GM19328 (cell line): ENCODE results near the gene PALB2.

ENCODE experiments used
- ATAC-seq: cut with Tn5 transposase; IDR thresholded peaks from one replicate; pipeline ENCODE4 v1.9.1; 2021; ENCODE audit warnings: mild to moderate bottlenecking, moderate library complexity; ENCODE audit not compliant: unreplicated experiment

PALB2 gene

DNA sequence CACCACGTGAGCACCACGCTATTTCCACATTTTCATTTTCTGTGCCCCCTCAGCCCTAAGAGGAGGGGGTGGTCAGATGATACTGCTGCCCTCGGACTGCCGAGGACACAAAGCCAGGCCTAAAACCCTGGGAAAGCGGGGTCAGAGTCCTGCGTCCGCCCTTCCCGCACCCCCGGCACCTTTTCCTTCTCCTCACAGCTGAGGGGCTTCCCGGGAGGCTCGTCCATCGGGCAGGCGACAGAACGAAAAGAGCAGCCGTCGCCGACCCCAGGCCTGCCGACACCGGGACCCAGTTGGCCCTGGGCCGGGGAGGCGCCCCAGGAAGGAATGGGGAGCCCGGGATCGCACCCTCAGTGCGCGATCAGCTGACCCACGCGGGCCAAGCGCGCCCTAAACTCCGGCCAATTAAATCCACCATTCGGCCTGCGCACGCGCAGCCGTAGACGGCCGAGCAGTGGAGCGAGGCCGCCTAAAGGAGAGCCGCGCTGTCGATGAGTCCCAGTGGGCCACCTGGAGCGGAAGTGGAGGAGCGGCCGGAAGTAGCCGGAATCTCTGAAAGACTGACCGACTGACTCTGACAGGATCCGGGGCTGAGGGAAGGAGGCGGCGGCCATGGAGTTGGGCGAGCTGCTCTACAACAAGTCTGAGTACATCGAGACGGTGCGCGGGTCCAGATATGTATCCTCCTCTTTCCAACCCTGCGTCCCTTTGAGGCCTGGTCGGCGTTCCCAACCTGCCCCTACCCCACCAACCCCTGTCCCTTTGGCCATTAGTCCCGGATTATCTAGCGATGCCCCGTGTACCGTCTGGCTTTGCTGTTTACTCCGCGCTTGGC is at the start of gene PALB2, which contains the start of gene DCTN5:
Gene PALB2, minus strand, starts transcription at position 380 of the 835 bp plus-strand sequence. Its CDS starts 153 bp downstream, at position 227.
Gene DCTN5, plus strand, starts transcription at position 536 of the 835 bp plus-strand sequence. Its CDS starts 77 bp downstream, at position 613.
- peak; percentile 99 for ATAC-seq

DNA sequence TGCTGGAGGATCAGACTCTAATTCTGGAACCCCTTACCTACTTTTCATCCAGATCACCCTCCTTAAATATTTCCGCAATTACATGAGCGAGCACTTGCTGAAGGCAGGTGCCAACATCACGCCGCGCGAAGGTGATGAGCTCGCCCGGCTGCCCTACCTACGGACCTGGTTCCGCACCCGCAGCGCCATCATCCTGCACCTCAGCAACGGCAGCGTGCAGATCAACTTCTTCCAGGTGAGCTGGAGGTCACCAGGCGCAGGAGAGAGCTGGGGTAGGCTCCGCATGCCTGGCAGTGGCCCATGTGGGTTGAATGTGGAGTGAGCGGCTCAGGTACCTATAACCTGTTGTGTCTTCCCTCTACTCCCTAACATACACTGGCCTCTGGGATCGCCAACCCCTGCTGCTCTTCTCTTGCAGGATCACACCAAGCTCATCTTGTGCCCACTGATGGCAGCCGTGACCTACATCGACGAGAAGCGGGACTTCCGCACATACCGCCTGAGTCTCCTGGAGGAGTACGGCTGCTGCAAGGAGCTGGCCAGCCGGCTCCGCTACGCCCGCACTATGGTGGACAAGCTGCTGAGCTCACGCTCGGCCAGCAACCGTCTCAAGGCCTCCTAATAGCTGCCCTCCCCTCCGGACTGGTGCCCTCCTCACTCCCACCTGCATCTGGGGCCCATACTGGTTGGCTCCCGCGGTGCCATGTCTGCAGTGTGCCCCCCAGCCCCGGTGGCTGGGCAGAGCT is 48.5 kb upstream of the PALB2 start:
- ATAC-seq: no peak

DNA sequence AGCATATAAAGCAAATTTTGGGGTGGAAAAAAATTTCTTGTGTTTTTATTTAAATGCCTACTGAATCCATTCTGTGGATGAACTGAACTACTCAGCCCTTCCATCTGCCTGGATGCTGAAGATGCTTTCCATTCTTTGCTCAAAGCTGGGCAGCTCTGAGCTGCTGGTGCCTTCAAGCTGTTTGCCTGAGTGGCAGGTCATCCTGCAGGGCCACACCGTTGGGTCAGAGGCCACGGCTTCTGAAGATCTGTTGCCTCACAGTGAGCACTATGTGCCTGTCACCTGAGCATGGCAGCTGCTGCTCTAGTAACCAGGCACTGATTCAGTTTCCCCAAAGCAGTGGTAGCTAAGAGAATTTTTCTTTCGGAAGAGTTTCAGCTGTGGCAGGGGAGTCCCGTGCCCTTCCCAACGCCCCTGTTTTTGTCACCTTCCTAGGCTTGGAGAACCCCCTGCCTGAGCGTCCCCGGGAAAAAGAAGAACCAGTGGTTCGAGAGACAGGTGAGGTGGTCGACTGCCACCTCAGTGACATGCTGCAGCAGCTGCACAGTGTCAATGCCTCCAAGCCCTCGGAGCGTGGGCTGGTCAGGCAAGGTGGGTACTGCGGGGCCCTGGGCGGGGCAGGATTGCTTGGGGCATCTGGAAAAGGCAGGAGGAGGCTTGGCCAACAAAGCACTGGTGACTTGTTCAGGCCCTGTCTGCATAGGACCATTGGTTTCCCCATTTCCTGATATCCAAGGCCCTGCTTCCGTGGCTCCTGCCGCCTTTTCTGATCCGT is 46.1 kb upstream of the PALB2 start:
- no peak for ATAC-seq

DNA sequence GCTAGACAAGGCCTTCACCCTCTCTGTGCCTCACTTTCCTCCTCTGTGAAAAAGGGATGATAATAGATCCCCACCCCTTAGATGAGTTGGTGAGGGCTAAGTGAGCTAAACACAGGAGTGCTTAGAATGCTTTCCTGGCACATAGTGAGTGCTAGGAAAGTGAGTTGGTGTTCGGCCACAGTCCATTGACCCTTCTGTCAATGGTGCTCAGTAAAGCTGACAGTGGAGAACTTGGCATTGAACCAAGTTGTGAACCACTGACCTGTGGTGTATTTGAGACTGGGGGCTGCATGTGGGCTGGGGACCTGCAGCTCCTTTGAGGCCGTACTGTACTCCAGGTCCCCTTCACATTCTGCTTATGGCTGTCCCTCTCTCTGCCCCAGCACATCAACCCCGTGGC is 42.4 kb upstream of the PALB2 start:
- ATAC-seq: no peak

DNA sequence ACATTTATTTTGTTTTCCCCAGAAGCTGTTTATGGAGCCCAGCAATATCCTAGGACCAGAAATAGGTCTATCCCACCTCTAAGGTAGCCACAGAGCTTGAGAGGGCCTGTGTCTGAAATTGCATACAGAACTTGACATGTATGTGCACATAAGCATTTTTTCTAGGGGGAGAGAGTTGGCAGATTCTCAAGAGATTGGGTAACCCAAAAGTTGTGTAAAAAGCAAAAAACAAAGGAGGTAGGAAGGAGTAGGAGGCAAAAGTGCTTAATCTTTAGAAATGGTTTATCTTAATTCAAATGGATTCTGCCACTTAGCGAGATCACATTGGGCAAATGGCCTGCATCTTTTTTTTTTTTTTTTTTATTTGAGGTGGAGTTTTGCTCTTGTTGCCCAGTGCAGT is 41.1 kb upstream of the PALB2 start:
- no peak for ATAC-seq

DNA sequence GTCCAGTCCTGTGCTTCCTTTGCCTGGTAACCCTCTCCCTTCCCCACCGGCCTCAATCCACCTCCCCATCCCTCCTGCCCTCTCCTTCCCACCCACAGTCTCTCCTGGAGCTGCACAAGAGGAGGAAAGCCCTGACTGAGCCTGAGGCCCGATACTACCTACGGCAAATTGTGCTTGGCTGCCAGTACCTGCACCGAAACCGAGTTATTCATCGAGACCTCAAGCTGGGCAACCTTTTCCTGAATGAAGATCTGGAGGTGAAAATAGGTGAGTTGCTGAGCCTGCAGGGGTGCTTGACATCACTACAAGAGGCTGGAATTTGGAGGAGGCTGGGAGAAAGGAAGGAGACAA is 38.9 kb upstream of the PALB2 start:
- ATAC-seq: no peak

DNA sequence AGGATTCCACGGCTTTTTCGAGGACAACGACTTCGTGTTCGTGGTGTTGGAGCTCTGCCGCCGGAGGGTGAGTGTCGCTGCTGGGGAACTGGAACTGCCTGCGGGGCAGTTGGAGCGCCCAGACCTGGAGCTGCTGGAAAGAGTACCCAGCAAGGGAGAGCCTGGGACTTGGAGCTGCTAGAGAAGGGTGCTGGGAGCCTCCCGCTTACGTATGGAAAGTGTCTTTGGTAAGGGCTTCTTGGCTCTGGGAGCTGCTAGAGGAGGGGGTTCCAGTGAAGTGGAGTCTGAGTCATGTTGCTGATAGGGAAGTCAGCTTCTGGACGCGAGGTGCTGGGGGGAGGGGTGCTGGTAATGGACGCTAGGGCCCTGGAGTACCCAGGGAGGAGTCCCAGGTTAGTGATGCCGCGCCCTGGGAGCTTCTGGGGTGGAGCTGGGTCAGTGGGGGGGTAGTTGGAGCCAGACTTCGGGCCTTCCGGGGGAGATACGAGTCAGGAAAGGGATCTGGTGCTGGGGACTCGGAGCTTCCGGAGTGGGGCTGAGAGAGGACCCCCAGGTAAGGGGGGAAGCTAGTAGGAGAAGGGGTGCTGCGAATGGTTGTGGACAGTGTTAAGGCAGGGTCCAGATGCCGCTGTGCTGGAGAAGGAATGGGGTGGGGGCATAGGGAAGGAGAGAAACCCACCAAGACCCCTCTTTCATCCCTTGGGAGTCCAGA is 38.3 kb upstream of the PALB2 start:
- ATAC-seq: no peak

DNA sequence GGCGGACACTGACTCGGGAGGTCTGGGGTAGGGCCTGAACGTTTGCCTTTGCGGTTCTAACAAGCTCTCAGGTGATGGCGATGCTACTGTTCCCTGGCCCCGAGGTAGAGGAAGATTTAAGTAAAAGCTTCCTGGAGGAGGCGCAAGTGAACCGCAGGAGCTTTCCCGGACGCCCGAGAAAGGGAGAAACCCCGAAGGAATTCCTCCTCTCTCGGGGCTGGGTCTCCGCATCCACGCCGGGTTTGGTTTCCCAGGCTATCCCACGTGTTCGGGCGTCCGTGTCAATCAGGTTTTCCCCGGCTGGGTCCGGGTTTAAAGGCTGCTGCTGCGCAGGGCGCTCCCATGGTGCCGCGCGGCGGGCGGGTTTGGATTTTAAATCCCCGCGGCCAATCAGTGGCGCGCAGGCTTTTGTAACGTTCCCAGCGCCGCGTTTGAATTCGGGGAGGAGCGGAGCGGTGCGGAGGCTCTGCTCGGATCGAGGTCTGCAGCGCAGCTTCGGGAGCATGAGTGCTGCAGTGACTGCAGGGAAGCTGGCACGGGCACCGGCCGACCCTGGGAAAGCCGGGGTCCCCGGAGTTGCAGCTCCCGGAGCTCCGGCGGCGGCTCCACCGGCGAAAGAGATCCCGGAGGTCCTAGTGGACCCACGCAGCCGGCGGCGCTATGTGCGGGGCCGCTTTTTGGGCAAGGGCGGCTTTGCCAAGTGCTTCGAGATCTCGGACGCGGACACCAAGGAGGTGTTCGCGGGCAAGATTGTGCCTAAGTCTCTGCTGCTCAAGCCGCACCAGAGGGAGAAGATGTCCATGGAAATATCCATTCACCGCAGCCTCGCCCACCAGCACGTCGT is 37.5 kb upstream of the PALB2 start, which contains the start of gene PLK1:
Gene PLK1, plus strand, starts transcription at position 460 of the 844 bp plus-strand sequence. Its CDS starts 44 bp downstream, at position 504.
- ATAC-seq: no peak

DNA sequence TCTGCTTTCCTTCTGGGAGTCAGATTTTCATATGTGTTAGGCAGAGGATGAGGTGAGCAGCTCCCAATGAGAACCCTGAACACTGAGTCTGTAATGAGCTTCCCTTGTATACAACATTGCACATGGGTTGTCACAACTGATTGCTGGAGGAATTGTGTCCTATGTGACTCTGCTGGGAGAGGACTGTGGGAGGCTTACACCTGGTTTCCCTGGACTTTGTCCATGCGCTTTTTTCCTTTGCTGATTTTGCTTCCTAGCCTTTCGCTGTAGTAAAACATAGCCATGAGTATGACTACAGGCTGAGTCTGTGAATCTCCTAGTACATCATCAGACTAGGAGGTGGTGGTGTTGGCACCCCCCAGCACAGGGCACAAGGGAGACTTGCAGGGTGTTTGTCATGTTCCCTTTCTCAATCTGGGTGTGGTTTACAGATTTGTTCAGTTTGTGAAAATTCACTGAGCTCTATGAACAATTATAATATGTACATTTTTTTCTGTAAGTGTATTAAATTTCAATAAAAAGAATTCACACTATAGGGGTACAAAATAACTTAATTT is 35.9 kb upstream of the PALB2 start:
- no peak for ATAC-seq

DNA sequence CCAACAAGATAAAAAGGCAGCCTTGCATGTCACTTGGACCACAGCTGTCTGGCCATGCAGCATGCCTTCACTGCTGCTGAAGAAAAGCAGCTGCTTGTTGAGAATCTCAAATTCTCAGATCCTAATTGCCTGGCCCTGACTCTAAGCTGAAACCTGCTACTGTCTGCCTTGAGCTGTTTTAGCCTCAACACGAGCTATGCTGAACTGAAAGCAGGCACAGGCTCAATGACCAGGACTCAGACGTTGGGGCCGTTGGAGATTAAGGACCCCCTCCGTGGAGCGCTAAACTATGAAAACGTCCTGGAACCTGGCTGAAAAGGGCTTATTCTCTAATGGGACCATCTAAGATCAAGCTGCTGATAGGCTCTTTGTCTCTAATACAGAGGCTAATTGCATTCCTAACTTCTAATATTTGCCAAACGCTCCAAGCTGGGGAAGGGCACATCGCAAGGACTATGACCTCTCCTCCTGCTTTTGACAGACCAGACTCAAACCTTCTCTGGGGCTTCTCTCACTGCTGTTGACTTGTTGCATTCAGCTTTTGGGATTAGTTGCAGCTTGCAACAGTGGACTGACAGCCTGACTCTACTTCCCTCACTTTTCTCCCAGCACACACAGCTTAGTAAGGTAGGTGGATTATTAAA is 33.0 kb upstream of the PALB2 start:
- ATAC-seq: no peak

DNA sequence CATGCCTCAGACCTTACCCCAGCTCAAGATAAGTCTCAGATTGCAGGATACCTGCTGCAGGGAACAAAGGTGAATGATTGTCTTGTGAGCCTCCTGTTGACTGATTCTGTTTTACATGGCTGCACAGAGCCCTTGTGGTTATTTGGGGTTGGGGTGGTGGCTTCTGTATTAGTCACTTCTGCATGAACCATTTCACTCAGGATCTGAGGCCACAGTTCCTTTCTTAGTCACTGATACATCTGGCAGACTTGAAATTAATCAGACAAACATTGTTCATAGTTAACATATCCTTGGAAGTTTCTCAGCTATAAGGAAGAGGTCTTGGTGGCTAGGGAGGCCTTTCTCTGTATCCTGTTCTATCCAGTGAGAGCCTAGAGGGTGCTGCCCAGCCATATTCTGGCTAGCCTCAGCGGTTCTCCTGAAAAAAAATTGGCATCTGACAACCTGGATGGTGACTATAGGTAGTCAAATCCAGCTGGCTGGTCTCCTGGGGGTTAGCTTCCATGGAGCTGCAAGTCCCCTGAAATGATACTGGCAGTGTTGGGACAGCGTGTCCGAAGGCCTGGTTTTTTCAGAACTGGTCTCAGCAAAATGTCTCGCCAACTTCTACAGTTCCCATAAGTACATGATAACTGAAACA is 29.1 kb upstream of the PALB2 start:
- ATAC-seq: peak; percentile 87

DNA sequence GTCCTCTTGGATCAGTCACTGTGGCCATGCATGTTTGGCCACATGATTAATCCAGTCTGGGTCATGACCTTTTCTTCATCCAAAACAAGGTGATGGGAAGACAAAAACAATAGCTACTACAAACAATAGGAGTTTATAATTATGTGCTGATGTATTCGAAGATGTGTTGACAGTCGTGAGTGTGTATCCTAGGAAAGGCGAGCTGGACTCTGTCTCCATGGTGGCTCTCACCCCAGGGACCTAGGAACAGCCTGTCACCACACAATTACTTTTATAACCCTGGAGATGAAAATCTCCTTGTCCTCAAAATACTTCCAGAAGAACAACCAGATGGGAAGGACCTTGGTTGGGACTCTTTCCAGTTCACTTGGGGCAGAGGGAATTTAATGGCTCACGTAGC is 27.8 kb upstream of the PALB2 start:
- no peak for ATAC-seq

DNA sequence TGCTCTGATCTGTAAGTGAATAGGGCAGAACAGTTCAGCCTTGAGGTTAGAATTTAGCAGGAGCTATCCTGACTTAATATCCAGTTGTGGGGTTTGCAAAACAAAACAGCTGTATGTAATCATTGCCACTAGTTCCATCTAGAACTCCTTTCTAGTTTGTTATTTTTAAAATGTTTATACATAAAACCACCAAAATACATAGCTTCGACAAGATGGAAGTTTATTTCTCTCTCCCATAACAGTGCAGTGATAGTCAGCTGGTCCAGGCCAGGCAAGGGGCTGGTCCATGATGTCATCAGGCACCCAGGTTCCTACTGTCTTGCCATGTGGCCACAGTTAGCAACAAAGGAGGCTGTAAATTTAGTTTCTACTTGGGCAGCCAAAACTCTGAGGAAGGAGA is 27.1 kb upstream of the PALB2 start:
- ATAC-seq: no peak

DNA sequence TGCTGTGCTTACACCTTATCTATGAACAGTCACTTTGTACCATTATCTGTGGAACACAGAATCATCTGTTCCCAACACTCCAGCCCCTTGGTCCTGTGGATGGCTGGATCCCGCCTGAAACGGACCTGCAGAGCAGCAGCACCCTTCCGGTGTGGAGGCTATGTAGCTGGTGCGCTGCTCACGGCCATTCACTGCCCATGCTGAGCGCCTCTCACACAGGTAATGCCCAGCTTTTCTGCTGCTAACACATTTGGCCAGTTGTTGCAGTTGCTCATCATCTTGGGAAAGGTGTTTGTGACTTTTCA is 26.2 kb upstream of the PALB2 start:
- ATAC-seq: no peak

DNA sequence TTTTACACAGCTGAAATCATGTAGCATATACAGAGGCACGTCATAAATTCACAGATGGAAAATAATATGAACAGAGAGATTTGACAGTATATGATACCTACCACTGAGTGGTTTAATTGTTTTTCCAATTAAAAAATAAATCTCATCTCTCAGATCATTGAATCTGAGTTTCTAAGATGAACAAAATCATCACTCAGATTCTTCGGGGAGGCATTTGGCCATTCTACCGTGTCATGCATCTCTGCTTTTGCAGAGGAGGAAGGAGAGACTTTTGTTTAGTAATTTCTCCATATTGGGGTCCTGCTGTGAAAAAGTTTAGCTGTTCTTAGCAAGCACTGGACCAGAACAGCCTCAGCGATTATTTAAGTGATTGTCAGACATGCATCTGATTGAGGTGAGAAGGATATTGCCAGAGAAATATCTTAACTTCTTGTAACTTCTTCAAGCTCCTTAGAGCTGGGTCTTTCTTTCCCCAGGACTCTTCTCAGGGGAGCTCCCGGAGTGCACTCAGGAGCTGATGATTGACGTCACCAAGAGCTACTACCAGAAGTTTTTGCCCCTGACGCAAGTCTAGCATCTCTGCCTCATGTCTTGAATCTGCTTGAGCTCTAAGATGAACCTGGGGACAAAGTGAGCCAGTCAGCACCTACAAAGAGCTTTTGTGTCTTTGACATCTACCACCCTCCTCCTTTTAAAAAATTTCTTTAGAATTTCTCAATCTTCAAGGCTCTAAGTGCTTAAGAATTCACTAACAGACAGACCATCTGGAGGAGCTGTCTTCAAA is 25.7 kb upstream of the PALB2 start:
- ATAC-seq: no peak

DNA sequence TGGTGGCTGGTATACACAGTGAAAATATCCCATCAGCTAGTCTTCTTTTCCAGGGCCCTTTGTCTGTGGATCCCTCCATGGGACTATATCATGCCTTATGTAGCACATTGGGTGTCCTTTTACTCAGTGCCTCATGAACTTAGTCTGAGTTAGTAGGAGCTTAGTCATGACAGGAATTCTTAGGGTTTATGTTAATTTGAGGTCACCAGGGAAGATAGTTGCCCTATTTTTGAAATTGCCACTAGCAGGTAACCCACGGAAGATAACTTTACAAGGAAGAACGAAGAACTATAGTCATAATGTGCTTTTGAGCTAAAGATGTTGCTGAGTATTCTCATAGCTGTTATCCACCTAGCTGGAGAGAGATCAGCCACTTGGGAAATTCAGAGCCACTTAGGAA is 22.8 kb upstream of the PALB2 start:
- no peak for ATAC-seq

DNA sequence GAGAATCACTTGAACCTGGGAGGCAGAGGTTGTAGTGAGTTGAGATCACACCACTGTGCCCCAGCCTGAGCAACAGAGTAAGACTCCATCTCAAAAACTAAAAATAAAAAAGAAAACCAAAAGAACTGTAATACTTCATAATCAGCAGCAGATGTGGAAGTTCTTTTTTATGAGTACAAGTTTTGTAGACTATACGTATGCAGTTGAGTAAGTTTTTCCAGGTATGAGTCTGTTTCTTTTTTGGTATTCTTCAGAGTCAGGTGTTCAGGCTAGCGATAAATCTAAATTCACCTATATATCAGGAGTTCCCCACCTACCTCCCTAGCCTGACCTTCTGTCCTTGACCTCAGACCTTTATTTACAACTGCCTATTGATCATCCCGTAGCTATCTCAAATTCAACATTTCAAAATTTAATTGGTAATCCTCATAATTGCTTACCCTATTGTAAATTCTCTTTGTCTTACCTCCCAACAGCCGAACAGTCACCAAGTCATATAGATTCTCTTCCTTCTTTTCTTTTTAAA is 10.9 kb upstream of the PALB2 start:
- ATAC-seq: no peak
